T-helper 1 cell treated with Interleukin-12 subunit alpha and Interleukin-12 subunit beta and Interleukin-4 antibody, amounts not matched to agents 30 ng/mL and 1 ng/mL, for 36 hours (primary cell): ENCODE data around the gene FOXM1. TPM values are rescaled to one million over a fixed set of nuclear protein-coding genes. Genes with fewer than 3 reads are reported as not detected.

ENCODE experiments used
- intact Hi-C: fragments of 100-400 bp; cut with micrococcal nuclease; formaldehyde crosslinking; loops from one replicate; pipeline ENCODE4 v1.15.1; 2024
- total RNA-seq: library from RNA; stranded (reverse); gene quantifications from 2 replicates; pipeline ENCODE4 v1.2.3, GENCODE V29; 2022

The FOXM1 gene
- total RNA-seq, 1 donor from 2014 or later, result 90.6 TPM

DNA sequence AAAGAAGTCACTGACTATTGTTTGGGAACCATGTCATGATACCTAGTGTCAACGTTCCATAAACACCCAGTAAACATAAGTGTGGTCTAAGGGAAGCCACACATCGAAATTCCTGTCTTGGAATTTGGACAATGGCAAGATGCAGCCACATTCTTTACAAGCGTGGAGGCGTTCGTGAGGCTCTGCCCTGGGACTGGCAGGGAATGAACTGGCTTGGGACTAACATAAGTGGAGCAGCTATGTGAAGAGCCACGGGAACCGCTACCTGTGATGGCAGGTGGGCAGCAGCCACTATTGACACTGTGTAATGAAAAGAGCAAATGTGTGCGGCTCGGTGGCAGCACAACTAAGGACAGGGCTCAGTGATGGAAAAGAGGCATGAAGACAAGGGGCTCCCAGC lies 32.2 kb downstream of the FOXM1 start:
- intact Hi-C loops, result no loop called here

DNA sequence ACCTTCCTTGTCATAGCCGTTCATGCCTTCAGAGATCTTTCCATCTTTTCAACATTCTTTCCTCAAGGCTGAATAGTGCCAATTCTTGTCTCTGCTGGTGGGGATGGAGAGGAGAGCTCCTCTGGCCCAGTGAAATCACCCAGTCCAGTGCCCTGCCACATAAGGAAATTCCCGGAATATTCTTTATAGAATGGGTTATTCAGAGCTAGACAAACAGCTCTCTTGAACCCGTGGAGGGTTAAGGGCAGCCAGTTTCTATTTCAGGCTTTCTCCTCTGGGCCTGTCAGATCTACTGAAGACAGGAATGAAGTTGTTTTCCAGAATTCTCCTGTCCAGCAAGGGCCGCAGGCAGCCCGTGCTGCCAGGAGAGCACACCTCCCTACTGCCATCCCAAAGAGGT lies 34.0 kb downstream of the FOXM1 start:
- intact Hi-C loops, result no loop called here

DNA sequence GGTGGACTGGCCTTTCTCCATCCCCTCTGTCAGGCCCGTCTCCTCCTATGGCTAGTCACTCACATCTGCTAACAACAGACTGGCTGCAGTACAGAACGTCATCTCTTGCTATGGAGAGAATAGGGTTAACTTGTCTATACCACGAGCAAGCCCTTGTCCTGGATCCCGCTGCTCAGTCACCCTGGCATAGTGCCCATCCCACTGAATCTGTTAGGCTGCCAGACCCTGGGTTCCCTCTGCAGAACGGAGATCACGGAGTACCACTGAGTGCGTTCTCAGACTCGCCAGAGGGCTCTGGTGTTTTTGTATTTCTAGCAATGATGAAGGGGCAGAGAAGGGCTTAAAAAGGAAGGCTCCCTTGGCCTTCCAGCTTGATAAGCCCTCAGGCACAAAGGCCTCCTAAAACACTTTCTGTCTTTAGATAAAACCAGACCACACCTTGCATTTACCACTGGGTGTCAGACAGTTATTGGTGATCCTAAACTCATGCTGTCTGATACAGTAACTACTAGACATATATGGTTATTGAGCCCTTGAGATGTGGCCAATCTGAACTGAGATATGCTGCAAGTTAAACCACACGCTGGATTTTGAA lies 35.8 kb downstream of the FOXM1 start:
- intact Hi-C loops, result no loop called here

DNA sequence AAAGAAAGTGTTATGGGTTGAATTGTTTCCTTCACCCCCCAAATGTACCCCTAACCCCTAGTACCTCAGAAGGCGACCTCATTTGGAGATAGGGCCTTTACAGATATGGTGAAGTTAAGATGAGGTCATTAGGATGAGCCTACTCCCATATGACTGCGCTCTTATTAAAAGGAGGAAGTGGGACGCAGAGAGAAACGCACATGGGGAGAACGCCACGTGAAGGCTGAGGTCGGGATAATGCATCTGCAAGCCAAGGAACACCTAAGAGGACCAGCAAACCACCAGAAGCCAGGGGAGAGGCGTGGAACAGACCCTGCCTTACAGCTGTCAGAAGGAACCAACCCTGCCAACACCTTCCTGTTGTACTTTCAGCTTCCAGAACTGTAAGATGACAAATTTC lies 40.4 kb downstream of the FOXM1 start:
- intact Hi-C loops, result no loop called here

DNA sequence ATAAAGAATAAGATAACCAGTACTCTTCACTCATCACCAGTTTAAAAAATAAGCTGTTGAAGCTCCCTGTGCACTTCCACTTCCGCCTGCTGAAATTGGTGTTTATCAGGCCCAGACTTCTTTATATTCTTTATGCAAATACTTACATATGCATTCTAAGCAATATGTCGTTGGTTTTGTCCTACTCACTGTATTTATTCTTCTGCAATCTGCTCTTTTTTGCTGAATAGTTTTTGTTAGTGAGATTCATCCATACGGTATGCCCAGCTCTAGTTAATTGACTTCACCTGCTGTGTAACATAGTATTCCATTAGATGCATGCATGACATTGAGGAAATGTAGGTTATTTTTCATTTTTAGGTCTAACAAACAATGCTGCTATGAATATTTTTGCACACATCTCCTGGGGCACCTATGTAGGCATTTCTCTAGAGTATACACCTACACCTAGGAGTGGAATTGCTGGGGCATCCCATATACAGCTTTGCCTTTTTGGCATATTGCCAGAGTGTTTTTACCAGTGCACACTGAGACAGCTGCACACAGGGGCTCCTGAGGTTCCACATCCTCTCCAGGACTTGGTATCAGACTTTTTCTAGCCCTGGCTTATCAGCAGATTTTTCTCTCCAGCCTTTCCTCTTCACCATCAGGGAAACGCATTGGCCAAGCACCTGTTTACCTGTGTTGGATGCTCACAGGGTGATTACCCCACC lies 41.1 kb downstream of the FOXM1 start:
- intact Hi-C loops, result no loop called here

DNA sequence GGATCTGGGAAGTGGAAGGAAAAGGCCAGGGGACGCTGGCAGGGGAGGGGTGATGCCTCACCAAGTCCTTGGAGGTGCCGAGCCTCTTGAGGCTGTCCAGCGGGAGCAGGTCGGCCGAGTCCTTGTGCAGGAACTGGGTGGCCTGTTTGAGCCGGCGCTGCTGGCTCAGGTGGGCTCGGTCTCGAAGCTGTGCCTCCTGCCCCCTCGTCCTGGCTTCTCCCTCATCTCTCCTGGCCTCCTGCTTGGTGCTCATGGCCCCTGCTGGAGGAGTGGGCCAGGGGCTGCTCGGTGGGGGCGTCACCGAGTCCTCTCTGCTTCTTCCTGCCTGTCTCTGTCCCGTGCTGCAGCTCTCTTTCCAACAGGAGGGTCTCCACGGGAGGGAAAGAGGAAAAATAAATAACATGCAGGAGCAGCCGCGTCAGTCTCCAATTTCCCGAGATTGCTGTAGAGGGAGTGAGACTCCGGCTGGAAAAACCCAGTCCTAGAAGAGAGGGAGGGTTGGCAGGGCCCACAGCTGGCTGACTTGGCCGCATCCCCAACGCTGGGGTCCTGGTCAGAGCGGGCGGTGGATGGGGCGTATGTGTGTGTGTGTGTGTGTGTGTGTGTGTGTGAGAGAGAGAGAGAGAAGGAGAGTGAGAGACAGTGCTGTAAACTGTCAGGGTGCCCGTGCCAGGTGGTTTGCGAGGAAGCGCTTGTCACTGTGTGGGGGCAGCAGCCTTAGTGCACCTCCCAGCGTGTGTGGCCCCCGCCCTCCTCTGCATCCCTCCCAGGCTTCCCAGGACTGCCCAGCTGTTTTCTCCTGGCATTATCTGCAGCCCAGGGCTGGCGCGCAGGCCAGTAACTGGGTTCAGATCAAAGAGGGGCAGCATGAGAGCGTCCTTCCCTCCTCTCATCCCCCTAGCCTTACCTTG lies 42.1 kb downstream of the FOXM1 start, which contains the start of gene NRIP2:
Gene NRIP2 (minus strand): TSS at position 455 of the 911 bp plus-strand sequence. CDS start 52 bp downstream, at position 403.
- intact Hi-C loops, result no loop called here

DNA sequence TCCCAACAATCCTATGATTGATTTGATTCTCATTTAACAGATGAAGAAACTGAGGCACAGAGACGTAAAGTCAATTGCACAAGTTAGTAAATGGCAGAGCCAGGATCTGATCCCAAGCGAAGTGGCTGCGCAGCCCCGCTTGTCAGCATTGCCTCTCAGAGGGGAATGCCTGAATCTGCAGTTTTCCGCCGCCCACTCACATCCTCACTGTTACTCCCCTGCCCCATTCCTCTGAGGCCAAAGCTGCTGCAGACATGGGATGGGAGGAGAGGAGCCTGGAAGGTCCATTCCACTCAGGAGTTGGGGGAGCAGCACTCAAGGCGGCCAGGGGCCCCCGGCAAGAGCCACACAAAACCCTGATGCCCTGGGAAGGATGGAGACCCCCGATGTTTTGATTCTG lies 43.2 kb downstream of the FOXM1 start:
- intact Hi-C loops, result no loop called here

DNA sequence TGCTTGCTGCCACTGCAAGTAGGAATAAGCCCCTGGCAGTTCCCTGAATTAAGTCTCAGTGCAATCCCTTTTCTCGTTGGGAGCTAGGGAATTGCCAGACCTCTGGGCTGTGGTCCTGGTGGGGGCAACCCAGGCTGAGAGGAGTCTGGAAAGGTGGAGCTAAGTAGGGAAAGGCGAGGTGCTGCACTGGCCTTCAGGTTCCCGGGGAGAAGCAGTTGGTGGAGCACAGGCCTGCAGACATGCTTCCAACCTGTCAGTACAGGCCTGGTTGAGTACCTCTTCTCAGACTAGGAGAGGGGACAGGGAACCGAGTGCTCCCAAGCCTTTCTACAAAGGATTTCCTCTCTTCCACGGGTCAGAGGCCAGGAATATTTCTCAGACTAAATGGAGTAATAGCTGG lies 43.6 kb downstream of the FOXM1 start:
- intact Hi-C loops, result no loop called here

DNA sequence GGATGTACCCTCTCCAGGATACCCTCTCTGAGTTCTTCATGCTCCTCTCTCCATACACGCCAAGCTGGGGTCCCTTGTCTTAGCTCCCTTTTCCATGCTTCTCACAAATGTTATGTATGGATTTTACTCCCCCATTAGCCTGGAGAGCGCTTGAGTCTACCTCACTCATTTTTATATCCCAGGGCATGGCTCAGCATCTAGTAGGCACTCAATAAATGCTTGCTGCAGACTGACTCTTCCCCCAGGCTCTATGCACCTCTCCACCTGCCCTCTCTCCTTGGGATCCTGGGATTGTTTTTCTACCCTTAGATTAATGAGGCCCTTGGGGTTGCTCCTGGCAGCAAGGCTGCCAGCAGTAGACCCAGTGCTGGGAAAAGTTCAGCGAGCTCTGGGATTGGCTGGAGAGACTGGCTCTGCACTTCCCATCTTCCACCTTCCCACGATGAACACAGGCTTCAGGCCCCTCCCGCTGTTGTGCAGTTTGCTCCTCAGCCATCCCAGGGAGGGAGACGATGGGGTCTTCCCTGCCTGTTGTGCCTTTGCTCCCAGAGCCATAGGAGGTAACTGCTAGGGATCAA lies 44.3 kb downstream of the FOXM1 start:
- intact Hi-C loops, result no loop called here

DNA sequence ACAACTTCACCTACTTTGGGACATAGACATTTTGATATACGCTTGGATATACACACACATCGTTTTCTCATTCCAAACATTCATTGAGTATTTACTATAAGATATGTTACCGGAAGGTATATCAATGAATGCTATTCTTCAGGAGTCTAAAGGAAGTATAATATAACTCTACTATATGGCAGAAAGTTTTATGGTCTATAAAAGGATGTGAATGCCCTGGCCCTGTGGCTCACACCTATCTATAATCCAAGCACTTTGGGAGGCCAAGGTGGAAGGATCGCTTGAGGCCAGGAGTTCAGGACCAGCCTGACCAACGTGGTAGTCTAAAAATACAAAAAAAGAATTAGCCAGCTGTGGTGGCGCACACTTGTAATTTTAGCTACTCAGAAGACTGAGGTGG lies 47.7 kb downstream of the FOXM1 start:
- intact Hi-C loops, result no loop called here

DNA sequence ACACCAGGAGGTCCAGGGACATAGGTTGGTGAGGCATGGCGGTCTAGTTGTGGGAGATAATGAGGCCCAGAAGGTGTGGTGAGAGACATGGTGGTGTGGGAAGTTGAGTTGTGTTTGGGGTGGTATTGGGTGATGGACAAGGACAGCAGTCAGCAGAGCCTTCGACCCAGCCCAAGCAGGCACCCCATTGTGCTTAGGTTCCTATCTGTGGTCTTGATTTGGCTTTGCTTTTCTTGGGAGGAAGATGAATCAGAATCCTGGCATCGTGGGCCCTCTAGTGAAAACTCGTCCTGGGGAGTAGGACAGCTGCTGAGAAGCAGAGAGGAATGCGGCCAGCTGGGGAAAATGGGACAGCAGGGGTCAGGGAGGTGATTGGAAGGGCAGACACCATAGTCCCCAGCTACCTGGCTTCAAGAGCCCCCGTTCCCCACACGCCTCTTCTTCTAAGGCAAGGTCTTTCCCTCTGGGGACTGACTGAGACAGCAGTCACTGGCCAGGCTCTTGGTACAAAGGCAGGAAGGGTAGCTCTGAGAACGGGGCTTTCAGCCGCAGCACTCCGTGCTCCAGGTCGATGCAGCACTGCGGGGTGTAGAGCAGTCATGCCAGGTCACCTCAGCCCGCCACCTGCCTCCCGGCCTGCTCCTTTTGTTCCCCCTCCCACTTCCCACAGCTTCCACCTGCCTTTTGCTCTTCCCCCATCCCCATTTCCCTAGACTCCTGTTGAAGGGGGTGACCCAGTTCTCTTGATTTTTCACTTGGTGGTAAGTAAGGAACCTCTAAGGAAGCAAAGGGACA lies 50.1 kb downstream of the FOXM1 start:
- intact Hi-C loops, result no loop called here

DNA sequence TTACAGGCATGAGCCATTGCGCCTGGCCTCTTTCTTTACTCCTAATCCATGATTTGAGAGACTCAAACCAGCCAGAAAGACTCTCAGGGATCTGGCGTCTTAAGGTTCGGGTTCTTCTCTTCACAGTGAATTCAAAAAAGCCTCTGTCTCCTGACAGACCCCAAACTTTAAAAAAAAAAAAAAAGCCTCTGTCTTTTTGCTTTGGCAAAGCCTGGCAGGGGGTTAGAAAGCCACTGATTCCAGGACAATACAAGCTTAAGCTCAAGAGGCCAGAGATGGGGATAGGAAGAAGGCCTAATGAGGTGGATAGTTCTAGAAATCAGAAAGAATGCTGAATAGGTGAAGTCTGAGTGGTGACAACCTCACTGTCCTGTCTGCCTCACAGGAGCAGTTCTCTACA lies 50.9 kb downstream of the FOXM1 start:
- intact Hi-C loops, result no loop called here

DNA sequence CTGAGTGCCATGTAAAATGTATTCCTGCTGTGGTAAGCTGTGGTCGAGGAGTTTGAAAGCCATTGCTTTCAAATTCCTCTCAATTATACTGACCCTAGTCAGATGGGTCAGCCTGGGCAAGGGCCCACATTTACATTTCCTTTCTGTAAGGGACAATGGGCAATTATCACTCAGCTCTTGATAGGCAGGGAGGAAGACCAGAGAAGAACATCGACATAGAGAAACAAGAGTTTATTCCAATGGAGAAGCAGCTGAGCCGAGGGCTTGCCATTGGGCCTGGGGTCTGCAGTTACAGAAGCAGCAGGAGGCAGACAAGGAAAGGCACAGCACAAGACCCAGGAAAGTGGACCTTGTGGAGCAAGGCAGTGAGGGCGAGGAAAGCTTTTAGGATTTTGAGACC lies 51.8 kb downstream of the FOXM1 start:
- intact Hi-C loops, result no loop called here

DNA sequence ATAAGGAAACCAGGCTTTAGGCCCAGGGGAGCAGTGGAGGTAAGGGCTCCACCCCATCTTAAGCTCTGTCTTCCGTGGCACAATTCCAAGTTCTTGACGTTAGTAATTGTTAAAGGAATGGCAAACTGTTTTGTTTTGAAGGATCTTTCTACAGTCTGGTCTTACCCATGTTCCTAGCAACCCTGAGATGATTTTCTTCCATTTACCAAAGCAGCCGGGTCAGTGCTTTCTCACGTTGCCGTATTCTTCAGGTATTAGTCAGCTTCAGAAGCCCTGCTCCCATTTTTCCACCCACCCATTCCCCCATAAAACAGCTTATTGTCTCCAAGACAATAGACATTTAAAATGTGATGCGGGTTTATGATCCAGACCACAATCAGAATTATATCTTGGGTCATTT lies 52.4 kb downstream of the FOXM1 start:
- intact Hi-C loops, result no loop called here

DNA sequence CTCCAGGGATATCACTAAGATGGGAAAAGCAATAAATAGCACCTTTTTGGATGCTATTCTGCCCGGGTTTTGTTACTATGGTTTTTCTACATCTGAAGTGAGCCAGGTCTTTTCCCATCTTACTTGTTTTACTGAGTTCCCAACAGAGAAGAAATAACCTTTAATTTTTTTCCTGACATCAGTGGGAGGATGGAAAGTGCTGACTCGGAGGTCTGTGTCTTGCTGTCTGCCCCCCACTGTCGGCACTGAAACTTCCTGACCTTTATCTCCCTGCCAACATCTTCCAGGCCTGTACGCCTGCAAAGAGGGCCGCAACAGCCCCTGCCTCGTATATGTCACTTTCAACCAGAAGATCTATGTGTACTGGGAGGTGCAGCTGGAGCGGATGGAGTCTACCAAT lies 53.5 kb downstream of the FOXM1 start:
- intact Hi-C loops, result no loop called here

DNA sequence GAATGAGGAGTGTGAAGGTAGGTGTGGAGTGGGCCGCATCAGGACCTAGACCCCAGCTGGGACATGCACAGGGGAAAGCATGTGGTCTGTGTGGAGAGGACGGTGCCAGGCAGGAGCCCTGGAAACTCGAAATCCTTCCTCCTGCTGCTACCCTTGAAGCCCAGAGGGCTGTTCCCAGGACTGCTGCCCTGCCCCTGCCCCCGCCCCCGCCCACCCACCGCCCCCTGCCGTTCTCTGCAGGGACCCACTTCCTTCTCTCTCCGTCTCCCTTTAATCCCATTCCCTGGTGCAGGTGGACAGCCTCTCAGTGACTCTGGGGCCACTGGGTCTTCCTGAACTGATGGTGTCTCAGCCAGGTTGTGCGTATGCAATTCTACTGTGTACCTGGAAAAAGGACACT lies 56.5 kb downstream of the FOXM1 start:
- intact Hi-C loops, result no loop called here

DNA sequence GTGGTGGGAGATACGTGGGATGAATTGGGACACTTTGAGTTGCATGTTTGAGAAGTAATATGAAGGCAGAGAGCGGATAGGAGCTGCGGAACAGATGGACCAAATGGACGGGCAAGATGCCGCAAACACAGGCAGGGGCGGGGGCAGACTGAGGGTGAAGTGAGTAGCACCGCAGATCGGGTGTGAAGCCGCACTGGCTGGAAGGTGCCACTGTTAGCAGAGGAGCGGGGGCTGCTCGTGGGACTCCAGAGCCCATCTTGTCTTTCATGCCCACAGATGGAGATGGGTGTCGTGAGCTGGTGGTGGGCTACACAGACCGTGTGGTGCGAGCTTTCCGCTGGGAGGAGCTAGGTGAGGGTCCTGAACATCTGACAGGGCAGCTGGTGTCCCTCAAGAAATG lies 57.2 kb downstream of the FOXM1 start:
- intact Hi-C loops, result no loop called here

DNA sequence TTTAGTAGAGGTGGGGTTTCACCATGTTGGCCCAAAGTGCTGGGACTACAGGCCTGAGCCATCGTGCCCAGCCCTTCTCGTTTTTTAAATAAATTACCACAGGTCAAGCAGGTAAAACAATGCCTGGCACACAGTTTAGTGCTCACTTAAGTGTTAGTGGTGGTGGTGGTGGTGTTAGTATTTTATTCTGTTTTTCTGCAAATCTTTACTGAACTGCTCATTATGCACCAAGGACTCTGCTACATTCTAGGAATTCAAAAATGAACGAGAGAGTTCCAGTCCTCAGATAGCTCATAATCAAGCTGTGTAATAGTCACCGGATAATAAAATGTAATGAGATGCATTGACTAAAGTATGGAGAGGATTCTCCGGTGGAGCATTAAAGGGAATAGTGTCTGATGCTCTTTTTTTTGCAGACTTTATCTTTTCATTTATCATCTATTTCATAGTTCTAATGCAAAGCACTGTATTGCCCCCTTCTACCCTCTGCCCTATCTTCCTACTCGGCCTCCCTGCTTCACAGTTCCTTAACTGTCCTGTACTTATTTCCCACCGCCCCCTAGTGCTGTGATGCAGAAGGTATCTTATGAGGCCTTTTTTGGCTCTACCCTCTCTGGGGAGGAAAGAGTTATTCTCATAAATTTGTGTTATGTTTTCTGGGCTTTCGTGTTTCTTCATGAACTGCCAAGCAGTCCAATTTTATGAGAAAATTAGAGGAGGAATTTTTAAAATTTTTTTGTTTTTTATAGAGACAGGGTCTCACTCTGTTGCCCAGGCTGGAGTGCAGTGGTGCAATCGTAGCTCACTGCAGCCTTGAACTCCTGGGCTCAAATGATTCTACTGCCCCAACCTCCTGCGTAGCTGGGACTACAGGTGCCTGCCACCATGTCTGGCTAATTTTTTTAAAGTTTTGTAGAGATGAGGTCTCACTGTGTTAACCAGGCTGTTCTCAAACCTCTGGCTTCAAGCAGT lies 63.5 kb downstream of the FOXM1 start:
- intact Hi-C loops, result loop anchor here (1.0 to 5.0 kb wide), 8 partner anchors 61 to 1725 kb away; partner anchors contain the start of genes FBXL14, FOXM1, PARP11 and RAD51AP1
